HT-29 (cell line): ENCODE data around the gene SREK1. TPM values are rescaled to one million over a fixed set of nuclear protein-coding genes. Genes with fewer than 3 reads are reported as not detected.
"Not testable (repeated sequence)": the region's sequence is repeated elsewhere in the genome, so short reads cannot be mapped to it uniquely, and the experiment has no call there.

Source experiments
- DNase-seq: peaks from one replicate; pipeline ENCODE4 v3.0.0-alpha.2; 2015; ENCODE audit warnings: low spot score
- total RNA-seq: library from RNA; depleted of rRNA; stranded (reverse); fragments of >200 nt; shearing (Covaris generic); gene quantifications from 2 replicates; pipeline ENCODE4 v1.2.3, GENCODE V29; 2014; rRNA removed

SREK1 gene, protein sequence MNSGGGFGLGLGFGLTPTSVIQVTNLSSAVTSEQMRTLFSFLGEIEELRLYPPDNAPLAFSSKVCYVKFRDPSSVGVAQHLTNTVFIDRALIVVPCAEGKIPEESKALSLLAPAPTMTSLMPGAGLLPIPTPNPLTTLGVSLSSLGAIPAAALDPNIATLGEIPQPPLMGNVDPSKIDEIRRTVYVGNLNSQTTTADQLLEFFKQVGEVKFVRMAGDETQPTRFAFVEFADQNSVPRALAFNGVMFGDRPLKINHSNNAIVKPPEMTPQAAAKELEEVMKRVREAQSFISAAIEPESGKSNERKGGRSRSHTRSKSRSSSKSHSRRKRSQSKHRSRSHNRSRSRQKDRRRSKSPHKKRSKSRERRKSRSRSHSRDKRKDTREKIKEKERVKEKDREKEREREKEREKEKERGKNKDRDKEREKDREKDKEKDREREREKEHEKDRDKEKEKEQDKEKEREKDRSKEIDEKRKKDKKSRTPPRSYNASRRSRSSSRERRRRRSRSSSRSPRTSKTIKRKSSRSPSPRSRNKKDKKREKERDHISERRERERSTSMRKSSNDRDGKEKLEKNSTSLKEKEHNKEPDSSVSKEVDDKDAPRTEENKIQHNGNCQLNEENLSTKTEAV
- 112 and 113 TPM in 2 replicates for total RNA-seq

DNA sequence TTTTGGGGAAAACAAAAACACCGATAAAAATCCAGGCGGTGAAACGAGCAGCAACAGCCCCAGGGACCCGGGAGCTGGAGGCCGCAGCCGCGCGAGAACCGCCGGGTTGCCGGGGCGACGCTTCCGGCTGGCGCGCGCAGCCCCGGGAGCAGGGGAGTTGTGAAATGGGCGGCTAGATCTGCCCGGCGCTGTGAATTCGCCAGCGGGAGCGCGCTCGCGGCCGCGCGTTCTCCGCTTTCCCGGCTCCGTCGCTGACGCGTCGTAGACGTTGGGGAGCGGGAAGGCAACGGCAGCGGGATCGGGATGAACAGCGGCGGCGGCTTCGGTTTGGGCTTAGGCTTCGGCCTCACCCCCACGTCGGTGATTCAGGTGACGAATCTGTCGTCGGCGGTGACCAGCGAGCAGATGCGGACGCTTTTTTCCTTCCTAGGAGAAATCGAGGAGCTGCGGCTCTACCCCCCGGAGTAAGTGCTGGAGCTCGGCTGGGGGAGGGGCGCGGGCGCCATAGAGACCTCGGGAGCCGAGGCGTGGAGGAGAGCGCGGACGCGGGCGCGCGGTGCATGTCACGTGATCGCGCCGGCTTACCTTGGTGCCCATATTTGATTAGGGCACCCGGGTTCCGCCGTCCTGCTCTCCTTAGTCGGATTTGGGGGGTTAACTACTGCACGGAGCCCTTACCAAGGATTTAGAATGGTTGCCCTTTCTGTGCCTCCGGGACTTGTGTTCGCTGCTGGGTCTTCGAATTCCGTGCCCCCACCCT lies at the start of gene SREK1:
TSS of gene SREK1 (plus strand) at position 227 of the 760 bp plus-strand sequence. CDS start at position 304, 77 bp downstream.
- peak; percentile 94 for DNase-seq

DNA sequence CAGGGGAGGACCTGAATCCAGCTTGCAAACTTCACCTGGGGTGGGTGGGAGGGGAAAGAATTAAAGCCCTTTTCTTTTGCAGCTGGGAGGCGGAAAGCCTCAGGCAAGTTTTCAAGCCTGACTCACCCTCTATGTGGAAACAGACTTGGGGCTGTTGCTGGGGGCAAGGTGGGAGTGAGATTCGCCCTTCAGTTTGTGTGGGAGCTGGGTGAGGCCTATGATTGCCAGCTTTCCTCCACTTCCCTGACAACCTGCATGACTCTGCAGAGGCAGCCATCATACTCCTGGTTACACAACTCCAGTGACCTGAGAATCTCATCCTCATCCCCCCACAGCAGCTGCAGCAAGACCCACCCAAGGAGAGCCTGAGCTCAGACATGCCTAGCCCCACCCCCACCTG lies 43.2 kb upstream of the SREK1 start:
- no peak for DNase-seq

DNA sequence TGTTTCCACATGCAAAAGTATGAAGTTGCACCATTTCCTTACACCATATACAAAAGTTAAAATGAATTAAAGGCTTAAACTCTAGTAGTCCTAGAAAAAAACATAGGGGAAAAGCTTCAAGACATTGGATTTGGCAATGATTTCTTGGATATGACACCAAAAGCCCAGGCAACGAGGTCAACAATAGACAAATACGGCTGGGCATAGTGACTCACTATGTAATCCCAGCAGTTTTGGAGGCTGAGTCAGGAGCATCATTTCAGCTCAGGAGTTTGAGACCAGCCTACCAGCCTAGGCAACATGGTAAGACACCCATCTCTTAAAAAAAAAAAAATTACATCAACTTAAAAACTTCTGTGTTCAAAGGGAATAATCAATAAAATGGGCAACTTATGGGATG lies 30.9 kb upstream of the SREK1 start:
- DNase-seq: no peak

DNA sequence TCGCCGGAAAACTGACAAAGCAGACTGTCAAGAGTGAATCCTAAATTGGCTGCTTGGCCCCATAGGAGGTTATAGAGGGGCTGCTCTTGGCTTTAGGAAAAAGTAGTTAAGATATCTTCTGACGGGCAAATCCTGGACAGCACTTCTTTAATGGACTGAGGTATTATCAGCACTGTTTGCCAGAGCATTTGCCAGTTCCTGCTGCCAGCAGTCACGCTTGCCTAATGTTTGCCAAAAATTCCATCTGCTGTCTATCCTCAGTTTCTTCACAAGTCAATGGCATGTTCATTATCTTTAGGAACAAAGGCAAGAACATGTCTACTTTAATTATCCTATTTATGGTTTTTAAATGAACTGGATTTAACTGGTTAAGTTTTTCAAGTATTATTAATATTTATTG lies 25.8 kb upstream of the SREK1 start:
- no peak for DNase-seq

DNA sequence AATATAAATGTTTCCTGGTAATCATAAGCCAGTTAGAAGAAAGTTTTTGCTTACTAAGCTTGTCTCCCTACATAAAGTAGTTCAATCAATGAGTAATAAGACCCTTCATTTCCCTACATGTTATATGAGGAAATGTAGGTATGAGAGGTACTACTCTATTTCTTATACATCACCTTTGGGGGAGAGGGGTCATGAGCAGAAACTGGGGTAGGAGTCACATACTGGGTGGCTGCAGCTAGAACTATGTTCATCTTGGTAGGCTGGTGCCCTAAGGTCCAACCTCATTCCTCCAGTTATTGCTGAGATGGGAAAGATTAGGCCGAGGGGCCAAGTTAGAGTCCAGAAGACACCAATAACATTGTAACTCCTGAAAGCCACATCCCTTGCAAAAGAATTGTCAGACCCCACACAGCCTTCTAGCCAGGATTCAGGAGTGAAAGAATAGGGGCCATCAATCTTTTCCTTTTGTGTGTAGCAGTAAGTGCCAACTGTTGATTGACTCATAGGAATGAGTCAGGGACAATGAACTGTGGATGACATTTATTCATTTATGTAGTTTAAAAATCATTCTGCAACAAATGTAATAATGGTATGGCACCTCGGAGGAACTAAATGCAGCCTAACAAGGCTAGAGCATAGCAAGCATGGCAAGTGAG lies 21.6 kb upstream of the SREK1 start:
- no peak for DNase-seq

DNA sequence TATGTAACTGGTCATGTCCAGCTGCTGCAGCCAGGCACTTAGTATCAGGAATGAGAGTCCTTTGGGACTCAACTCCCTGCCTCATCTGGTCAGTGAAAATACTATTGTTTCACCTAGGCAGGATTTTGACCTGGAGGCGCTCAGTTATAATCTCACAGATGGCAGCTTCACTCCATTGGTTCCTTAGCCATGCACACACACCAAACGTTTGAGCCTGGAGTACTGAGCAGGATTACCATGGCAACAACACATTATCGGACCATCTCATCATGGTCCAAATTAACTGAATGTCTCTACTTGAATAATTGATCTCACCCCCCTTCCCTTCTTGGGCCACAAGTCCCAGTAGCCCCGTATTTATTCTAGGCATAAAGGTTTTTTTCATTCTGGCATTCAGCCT lies 15.0 kb upstream of the SREK1 start:
- no peak for DNase-seq

DNA sequence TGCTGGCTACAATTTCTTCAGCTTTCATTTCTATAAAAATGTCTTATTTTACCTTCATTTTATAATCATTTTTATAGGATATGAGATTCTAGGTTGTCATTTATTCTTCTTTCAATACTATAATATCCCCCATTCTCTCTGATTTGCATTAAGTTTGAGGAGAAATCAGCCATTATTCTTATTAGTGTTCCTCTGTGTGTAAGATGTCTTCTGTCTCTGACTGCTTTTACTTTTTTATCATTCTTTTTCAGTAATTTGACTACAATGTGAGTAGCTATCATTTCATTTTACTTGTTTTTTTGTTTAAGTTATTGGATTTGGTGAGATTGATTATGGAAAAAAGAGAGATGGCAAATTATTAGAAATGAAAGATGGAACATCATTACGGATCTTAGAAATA lies 13.6 kb upstream of the SREK1 start:
- DNase-seq: no peak

DNA sequence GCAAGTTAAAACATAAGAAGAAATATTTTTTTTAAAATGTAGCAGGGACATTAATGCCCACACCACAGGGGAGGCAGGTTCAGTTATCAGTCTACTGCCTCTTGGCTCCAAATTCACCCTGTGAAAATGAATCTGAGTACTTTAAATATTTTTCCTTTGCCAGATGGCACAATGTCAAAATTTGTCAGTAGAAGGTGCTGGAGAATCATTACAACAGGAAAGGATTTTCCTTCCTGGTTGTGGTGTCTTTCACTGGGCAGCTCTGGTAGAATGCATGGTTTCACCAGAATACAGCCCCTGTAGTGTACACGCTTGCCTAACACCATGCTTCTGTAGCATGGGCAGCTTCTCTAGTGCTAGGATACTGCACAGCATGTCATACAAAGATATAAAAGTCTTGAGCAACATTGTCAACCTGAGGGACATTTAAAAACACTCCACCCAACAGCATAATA lies 9.7 kb upstream of the SREK1 start:
- no peak for DNase-seq

DNA sequence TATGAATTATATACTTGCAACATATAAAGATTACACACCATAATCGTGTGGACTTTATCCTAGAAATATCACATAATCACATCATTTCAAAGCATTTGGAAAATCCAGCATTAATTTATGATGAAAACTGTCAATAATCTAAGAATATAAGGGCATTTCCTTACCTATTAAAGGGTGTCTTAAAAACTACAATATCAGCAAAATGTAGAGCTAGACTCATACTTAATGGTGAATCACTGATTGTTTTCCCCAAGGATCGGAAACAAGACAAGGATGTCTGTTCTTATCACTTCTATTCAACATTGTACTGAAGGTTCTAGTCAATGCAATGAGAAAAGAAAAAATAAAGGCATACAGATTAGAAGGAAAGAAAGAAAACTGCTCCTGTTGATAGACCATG lies 8.0 kb upstream of the SREK1 start:
- DNase-seq: no peak

DNA sequence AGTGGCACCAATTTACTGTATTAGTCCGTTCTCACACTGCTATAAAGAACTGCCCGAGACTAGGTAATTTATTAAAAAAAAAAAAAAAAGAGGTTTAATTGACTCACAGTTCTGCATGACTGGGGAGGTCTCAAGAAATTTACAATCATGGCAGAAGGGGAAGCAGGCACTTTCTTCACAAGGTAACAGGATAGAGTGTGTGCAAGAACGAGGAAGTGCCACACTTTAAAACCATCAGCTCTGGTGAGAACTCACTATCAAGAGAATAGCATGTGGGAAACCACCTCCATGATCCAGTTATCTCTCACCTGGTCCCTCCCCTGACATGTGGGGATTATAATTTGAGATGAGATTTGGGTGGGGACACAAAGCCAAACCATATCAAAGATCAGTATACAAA lies 7.2 kb upstream of the SREK1 start:
- not testable (repeated sequence) for DNase-seq

DNA sequence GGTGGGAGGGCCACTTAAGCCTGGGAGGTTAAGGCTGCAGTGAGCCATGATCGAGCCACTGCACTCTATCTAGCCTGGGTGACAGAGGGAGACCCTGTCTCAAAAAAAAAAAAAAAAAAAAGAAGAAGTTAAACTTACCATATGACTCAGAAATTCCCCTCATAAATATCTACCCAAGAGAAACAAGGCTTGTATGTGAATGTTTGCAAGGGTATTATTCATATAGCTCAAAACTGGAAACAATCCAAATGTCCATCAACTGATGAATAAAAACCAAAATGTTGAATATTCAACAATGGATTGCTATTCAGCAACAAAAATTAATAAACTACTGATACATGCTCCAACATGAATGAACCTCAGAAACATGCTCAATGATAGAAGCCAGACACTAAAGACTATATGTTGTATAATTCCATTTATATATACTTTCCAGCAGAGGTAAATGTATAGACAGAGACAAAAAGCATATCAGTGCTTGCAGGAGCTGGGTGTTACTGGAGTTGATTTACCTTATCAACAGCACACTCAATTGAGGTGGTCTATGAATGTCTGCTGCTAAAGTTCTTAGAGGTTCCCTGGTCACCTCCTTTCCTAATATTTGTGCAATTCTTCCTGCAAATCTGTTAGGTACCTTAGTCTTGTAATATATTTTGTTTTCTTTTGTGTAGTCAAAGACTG lies 5.3 kb upstream of the SREK1 start:
- no peak for DNase-seq

DNA sequence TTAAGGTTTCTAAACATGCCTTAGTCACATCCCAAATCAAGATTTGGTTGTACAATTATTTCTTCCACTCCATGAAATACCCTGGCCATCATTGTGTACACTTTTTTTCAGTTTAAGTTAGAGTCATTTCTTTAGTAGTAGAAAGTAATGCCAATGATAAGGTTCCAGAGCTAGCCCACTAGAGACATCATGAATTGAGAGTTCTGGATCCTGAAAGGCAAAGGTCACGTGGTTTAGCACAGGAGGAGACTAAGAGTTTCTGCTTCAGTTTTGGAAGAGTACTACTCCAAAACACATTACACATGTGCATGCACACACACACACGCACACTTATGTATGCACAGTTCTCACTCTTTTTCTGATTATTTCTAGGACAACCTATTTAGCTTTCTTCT lies 4.8 kb upstream of the SREK1 start:
- DNase-seq: no peak

DNA sequence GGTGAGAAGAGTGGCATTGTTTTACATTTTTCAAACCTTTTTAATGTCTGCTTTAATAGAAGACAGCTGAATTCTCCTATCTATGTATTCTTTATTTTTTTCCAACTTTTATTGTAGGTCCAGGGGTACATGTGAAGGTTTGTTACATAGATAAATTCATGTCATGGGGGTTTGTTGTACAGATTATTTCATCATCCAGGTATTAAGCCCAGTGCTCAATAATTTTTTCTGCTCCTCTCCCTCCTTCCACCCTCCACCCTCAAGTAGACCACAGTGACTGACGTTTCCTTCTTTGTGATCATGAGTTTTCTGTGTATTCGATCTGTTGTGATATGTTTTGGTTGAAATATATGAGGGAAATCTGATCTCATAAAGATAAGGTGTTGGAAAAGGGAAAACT lies 1.7 kb upstream of the SREK1 start:
- DNase-seq: no peak

DNA sequence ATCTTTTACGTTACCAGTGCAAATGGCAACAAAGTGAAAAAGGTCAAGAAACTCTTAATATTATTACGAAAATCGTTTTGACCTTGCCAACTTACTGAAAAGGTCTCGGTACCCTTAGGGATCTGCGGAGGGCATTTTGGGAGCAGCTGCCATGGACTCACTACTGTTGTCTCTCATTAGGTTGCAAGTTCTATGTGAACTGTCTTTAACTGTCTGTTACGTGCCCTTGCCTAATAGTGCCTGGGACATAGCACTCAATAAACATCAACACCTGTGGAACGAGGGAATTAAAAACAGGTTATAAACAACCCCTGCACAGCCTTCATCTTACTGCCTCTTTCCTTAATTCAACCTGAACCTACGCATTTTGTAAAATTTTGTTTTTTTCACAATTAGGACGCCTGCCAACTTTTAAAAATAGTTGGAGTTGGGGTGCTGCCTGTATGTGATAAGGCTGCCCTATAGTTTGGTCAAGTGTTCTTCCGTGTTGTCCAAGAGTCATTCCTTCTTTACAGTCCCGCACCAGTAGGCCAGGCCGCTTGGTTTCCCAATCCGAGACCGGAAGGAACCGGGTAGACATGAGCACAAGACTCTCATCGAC lies 527 bp upstream of the SREK1 start:
- no peak for DNase-seq

DNA sequence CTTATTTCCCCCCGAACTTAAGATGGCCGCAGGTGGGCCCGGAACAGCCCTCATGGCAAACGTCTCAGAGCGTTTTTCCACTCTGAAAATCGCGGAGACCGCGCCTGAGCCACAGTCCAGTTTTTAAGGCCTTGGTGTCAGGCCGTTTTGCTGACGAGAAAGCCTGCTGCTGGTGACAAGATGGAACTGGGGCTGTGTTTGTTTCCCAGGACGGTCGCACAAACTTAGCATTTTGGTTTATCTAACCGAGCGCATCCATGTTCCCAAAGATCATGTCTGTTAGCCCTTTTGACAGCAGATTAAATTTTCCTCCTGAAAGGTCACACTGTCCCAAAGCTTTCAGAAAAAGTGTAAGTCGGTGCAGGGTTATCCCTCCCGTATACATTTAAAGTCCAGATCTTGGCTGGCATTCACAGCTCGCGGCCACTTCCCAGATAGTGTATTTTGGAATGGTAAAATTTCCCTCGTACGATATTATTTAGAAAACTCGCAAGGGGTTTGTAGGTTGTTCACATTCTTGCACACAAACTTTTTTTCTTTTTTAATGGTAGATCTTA lies 812 bp downstream of the SREK1 start:
- no peak for DNase-seq

DNA sequence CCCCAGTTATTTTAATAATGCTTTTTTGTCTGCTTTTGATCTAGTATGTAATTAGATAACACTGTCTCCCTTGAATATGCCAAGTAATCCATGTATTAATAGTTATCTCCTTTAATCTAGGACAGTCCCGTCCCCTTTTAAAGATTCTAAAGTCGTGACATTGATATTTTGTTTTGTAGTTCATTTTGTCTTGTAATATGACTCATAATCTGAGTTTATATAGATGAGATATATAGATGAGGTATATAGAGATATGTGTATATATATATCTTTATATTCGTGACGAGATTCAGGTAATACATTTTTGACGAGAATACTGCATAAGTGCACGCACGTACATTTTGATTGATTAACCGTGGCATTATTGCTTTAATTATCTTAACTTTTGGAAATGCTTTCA lies 1.6 kb downstream of the SREK1 start:
- peak; percentile 9 for DNase-seq

DNA sequence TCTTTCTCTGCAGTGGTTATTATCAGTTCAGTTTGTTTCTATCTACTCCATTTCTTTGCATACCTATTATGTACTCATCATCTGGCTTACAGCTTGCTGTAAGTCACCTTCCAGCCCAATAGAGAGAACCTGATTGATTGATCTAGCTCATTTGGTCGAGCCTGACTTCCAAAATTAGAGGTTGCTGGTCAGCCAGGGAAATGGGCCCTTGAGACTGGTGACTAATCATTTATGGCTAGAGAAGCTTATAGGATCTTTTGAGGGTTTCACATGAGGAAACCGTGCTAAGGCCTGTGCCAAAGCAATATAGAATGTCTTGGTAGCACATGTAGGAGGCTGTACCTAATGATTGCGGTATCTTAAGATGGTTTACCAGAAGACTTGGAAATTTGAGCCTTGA lies 5.8 kb downstream of the SREK1 start:
- no peak for DNase-seq

DNA sequence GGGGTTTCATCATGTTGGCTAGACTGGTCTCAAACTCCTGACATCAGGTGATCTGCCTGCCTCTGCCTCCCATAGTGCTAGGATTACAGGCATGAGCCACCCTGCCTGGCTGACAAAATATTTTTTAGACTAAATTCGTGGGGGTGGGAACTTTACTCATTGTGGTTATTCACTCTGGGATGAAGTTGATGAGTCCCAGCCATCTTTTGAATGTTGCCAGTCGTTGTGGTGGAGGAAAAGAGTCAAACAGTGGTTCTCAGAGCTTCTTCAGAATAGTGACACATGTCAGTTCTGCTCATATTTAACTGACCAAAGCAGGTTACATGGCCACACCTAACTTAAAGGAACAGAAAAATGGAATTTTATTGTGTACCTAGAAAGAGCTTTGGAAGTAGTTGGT lies 6.9 kb downstream of the SREK1 start:
- DNase-seq: no peak

DNA sequence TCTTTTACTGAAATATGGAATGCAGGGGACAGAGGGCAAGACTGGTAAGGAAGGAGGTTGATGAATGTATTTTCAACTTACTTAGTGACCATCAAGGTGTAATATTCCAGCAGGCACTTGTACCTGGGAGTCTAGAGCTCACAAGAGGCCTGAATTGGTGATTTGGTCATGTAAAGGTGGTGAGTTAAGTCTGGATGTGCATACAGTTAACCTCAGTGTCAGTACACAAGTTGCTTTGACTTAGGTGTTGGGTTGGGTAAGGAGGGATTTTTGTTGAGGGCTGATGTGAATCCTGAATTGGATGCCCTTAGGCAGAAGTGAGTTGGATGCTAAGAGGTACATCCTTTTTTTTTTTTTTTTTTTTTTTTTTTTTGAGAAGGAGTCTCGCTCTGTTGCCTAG lies 7.4 kb downstream of the SREK1 start:
- no peak for DNase-seq

DNA sequence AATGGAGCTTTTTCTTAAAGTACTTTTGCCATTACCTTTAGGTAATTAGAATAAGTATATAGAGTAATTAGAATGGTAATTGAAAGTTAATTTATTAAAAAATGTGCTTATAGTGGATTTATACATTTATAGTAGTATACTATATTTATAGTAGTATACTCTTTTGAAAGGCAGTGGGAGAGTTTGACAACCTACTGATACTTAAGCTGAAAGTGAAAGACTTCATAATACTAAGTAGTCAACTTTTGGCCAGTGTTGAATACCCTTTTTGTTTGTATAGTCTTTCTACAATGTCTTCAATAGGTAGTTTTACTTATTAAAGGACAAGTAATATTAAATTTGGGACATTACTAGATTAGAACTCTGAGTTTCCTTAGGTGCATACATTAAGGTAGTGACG lies 12.9 kb downstream of the SREK1 start:
- no peak for DNase-seq

DNA sequence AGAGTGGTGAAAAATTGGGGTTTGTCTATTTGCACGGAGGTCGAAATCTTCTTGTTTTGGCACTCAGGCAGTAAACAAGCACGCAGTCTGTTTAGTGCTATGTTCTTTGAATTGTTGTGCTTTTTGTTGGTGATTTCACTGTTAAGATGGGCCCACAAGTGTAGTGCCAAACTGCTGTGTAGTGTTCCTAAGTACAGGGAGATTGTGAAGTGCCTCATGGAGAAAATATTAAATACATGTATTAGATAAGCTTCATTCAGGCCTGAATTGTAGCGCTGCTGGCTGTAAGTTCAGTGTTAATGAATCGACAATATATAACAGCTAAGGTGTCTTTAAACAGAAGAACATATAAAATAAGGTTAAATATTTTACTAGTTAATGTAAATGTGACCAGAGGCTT lies 17.3 kb downstream of the SREK1 start:
- DNase-seq: no peak
